Sigmoid colon (tissue), 4 donors: Measurements from ENCODE around the gene AKR1C1.
"Not testable (repeated sequence)": the region's sequence is repeated elsewhere in the genome, so short reads cannot be mapped to it uniquely, and the experiment has no call there.

ENCODE experiments used
- POLR2AphosphoS5 ChIP-seq, 4 donors: sonication (generic); formaldehyde crosslinking; IDR thresholded peaks; one replicate each; pipeline ENCODE4 v1.6.1; 2017; ENCODE audit warnings: antibody characterized with exemption in 4 of 4
- TF ChIP-seq, protein P1 (sequence below), 4 experiments: fragments of 450-650 bp in 3 of 4; fragments of 200-600 bp in 1 of 4; IDR thresholded peaks; one replicate each; pipeline ENCODE4 v1.5.1; 2016 to 2019; ENCODE audit warnings: antibody characterized with exemption in 4 of 4, mild to moderate bottlenecking in 3 of 4, moderate library complexity in 2 of 4

DNA sequence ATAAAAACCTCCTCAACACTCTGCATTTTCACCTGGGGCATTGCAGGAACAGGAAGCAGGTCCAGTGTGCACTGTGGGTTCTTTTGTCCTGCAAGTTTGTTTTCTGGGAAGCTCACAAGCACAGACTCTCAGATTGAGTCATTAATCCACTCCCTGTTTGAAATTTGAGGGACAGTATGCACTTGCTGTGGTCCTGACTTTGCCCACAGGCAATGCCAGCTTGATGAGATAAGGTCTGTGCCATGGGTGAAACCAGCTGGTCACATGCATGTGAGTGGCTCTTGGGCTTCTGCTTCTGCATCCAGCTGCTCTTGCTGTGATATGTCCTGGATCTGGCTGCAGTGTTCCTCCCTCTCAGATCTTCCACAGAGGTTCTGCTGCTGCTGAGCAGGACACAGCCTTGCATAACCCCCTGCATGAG is 62.3 kb downstream of the AKR1C1 start:
- TF ChIP-seq, protein P1, sequence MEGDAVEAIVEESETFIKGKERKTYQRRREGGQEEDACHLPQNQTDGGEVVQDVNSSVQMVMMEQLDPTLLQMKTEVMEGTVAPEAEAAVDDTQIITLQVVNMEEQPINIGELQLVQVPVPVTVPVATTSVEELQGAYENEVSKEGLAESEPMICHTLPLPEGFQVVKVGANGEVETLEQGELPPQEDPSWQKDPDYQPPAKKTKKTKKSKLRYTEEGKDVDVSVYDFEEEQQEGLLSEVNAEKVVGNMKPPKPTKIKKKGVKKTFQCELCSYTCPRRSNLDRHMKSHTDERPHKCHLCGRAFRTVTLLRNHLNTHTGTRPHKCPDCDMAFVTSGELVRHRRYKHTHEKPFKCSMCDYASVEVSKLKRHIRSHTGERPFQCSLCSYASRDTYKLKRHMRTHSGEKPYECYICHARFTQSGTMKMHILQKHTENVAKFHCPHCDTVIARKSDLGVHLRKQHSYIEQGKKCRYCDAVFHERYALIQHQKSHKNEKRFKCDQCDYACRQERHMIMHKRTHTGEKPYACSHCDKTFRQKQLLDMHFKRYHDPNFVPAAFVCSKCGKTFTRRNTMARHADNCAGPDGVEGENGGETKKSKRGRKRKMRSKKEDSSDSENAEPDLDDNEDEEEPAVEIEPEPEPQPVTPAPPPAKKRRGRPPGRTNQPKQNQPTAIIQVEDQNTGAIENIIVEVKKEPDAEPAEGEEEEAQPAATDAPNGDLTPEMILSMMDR (IDR thresholded peaks at IDR 0.05) = not testable (repeated sequence)
- not testable (repeated sequence) for TF ChIP-seq POLR2AphosphoS5 (IDR thresholded peaks at IDR 0.05)
